ENCODE data around the gene YIF1A.
"Not testable (repeated sequence)": the region's sequence is repeated elsewhere in the genome, so short reads cannot be mapped to it uniquely, and the experiment has no call there.

The YIF1A gene

DNA sequence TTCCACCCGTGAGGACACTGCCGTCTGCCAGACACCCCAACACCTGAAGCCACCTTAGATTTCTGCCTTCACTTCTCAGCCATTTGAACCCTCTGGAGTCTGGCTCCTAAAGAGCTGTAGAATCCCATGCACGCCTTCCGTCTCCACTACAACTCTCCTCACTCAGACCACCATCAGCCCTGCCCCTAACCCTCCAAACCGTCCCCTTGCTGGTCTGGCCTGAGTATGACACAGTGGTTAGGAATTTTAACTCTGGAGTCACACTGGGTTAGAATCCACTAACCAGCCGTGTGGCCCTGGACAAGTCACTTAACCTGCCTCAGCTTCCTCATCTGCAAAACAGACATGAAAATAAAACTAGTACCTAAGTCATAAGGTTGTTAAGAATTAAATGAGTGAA is 7.9 kb downstream of the YIF1A start:
- TF ChIP-seq, protein P1, sequence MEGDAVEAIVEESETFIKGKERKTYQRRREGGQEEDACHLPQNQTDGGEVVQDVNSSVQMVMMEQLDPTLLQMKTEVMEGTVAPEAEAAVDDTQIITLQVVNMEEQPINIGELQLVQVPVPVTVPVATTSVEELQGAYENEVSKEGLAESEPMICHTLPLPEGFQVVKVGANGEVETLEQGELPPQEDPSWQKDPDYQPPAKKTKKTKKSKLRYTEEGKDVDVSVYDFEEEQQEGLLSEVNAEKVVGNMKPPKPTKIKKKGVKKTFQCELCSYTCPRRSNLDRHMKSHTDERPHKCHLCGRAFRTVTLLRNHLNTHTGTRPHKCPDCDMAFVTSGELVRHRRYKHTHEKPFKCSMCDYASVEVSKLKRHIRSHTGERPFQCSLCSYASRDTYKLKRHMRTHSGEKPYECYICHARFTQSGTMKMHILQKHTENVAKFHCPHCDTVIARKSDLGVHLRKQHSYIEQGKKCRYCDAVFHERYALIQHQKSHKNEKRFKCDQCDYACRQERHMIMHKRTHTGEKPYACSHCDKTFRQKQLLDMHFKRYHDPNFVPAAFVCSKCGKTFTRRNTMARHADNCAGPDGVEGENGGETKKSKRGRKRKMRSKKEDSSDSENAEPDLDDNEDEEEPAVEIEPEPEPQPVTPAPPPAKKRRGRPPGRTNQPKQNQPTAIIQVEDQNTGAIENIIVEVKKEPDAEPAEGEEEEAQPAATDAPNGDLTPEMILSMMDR (IDR thresholded peaks at IDR 0.05; ENCODE audit: low read depth, low read length) = no peak
- no peak overlapping the region for H3K4me3 ChIP-seq (ENCODE audit: low read depth, low read length)

DNA sequence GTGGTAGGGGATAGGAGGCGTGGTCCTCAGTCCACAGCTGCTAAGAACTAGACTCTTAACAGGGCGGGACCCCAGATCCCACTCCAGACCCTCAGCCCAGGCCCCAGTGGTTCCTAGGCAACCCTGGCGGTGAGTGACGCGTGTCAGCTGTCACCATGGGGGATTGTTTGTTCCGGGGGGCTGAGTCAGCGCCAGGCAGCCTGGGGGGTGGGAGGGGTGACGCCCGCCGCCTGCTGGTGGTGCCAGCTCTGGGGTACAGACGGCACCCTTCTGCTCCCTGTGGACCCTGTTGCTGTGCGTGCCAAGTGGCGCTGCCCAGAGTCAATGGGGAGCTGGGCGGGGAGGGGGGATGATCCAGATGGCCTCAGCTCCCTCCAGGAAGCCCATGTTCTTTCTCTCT is 8.5 kb downstream of the YIF1A start:
- no peak overlapping the region for H3K4me3 ChIP-seq (ENCODE audit: low read depth, low read length)
- TF ChIP-seq, protein P1 (IDR thresholded peaks at IDR 0.05; ENCODE audit: low read depth, low read length) = no peak

DNA sequence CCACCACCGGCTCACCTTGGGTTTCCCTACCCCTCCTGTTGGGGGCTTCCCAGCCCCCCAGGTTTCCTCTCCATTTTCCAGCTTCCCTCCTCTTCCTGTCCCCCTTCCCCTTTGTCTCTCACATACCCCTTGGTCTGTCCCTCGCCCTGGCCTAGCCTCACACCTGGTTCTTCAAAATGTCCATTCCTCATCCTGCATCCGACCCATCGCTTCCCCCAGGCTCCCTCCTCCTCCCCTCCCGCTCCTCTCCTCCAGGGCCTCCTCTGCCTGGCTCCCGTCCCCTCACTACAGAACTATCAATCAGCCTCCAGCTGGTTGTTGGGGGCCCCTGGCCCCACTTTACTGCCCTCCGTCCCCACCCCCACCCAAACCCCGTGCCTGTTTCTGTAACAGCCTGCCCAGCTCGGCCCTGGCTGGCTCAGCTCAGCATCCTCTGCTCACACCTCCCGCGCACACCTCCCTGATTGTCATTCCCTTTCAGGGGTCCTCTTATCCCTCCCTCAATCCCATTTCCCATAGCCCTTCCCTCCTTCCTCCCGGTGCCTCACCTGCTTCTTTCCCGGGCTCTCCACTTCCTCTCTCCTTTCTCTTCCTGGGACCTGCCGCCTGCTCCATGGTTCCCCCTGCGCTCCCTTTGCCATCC is 9.7 kb downstream of the YIF1A start:
- H3K4me3 ChIP-seq (ENCODE audit: low read depth, low read length) = no peak overlapping the region
- TF ChIP-seq, protein P1 (IDR thresholded peaks at IDR 0.05; ENCODE audit: low read depth, low read length) = no peak

DNA sequence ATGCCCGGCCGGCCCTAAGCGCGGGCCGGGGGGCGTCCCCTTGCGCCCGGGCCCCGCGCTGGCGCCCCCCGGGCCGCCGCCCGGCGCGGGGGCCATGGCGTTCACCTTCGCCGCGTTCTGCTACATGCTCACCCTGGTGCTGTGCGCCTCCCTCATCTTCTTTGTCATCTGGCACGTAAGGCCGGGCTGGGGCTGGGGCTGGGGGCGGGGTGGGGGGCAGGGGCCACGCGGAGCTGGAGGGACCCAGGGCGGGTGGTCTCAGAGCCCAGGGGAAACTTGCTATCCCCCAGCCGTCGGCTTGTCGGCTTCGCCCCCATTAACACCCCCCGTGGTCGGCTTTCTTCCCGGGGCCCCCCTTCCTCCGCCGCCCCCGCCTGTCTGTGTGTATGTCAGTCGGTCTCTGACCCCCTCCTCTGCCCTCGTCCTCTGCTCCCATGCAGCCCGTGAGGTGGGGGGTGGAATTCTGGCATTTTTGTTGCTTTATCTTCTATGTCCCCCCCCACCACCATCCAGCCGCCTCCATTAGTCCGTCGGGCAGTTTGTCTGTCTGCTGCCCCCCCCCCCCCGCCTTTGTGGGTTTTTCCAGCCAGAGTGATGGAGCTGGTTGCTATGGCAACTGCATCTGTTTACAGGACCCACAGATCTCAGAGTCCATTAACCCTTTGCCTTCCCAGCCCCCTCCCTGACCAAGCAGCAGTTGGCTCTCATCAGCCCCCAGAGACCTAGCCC is 10.4 kb downstream of the YIF1A start:
- TF ChIP-seq, protein P1 (IDR thresholded peaks at IDR 0.05; ENCODE audit: low read depth, low read length) = no peak
- H3K4me3 ChIP-seq (ENCODE audit: low read depth, low read length) = no peak overlapping the region

DNA sequence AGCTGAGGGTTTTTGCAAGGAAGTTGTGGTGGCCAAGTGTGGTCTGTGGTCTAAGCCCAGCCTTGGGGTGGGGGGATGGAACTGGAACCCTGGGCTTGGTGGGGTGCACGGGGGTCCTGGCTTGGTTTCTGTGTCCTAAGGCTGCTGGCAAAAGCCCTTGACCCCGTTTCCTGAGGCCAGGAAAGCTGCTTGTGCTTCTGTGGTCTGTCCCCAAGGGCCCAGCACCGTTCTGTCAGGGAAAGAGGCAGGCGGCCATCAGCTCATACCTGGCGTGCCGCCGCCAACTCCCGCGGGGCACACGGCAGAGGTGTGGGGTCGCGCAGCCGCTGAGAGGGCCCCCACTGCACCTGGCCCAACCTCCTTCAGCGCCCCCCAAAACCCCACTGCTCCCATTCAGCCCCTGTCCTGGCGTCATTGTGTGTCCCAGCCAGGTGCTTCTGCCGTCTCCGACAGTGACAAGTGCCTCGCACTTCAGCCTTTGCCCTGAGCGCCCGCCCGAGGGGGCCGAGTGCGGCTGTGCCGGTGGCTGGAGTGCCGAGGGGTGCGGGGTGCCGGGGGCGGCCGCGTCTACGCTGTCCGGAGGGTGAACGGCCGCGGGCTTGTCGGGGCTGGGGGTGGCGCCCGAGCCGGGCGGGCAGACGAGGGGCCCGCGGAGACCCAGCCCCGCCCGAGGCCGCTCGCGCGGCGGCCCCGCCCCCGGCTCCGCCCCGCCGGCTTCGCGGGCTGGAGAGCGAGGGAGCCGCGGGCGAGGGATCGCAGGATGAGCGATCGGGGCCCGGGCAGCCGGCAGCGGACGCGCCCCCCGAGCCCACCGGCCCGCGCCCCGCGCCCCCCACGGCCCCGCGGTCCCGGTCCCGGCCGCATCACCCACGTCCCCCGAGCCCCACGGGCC is 11.2 kb downstream of the YIF1A start, which contains the start of gene CNIH2:
Gene CNIH2, plus strand, starts transcription at position 705 of the 892 bp plus-strand sequence. CDS start 282 bp downstream, outside the sequence.
- TF ChIP-seq, protein P1 (IDR thresholded peaks at IDR 0.05; ENCODE audit: low read depth, low read length) = no peak
- H3K4me3 ChIP-seq (ENCODE audit: low read depth, low read length) = peak within 1 kb of the TSS; percentile 29; the same call in 1 of the 2 replicates

DNA sequence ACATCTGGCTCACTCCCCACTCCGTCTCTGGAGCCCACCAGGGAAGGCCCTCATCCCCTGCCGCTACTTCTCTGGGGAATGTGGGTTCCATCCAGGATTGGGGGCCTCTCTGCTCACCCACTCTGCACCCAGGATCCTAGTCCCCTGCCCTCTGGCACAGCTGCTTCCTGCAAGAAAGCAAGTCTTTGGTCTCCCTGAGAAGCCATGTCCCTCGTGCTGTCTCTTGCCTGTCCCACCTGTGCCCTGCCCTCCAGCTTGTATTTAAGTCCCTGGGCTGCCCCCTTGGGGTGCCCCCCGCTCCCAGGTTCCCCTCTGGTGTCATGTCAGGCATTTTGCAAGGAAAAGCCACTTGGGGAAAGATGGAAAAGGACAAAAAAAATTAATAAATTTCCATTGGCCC is 11.9 kb downstream of the YIF1A start:
- not testable (repeated sequence) for H3K4me3 ChIP-seq (ENCODE audit: low read depth, low read length)

DNA sequence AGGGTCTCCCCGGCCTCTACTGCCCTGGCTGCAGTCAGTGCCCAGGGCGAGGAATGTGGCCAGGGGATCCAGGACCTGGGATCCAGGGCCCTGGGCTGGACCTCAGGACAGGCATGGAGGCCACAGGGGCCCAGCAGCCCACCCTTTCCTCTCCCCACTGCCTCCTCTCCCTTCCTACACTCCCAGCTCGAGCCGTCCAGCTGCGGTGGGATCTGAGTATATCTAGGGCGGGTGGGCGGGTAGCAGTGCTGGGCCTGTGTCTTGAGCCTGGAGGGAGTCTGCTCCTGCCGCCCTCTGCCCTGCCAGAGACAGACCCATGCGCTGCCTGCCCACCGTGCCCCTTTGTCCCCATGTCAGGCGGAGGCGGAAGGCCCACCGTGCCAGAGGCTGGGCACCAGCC is 12.3 kb downstream of the YIF1A start:
- not testable (repeated sequence) for H3K4me3 ChIP-seq (ENCODE audit: low read depth, low read length)

Measured in WI38 (cell line).